Gastrocnemius medialis (tissue), 4 donors: ENCODE measurements around the gene ADAMTS10. TPM values are rescaled to one million over a fixed set of nuclear protein-coding genes. Genes with fewer than 3 reads are reported as not detected.
"Not testable (repeated sequence)": the region's sequence is repeated elsewhere in the genome, so short reads cannot be mapped to it uniquely, and the experiment has no call there.

Experiments used
- ATAC-seq, 2 donors: fragments of 150-250 bp; one replicate each; pipeline ENCODE4 v1.9.1; 2016
- DNase-seq, 2 donors: peaks; one replicate each; pipeline ENCODE4 v3.0.0-alpha.2; 2019
- H3K27ac ChIP-seq, 4 donors: fragments of 200-600 bp; sonication (generic); 1 replicate in 1 of 4; 2 replicates in 3 of 4; pipeline ENCODE4 v1.5.1; 2016 to 2018; ENCODE audit warnings: mild to moderate bottlenecking in 2 of 4, moderate library complexity in 1 of 4
- H3K27me3 ChIP-seq, 3 donors: fragments of 200-600 bp; sonication (generic) in 2 of 3; 1 replicate in 1 of 3; 2 replicates in 2 of 3; pipeline versions ENCODE4 v1.5.1 to v1.6.0; 2016 to 2019; ENCODE audit warnings: mild to moderate bottlenecking in 1 of 3, moderate library complexity in 1 of 3
- H3K36me3 ChIP-seq, 2 donors: fragments of 200-600 bp; sonication (generic) in 1 of 2; one replicate each; pipeline ENCODE4 v1.5.1; 2017 to 2018
- H3K4me1 ChIP-seq, 2 donors: fragments of 200-600 bp; sonication (generic) in 1 of 2; one replicate each; pipeline ENCODE4 v1.5.1; 2016 to 2017; ENCODE audit warnings: mild to moderate bottlenecking in 2 of 2
- H3K4me3 ChIP-seq, 4 donors: fragments of 200-600 bp; sonication (generic) in 3 of 4; 1 replicate in 1 of 4; 2 replicates in 3 of 4; pipeline ENCODE4 v1.5.1; 2016 to 2019; ENCODE audit warnings: mild to moderate bottlenecking in 2 of 4
- H3K9me3 ChIP-seq, 3 donors: fragments of 200-600 bp; sonication (generic) in 2 of 3; 1 replicate in 1 of 3; 2 replicates in 2 of 3; pipeline ENCODE4 v1.5.1; 2016 to 2019
- POLR2A ChIP-seq, 2 donors: fragments of 450-650 bp; IDR thresholded peaks; one replicate each; pipeline ENCODE4 v1.6.1; 2017; ENCODE audit warnings: antibody characterized with exemption in 2 of 2, mild to moderate bottlenecking in 2 of 2, moderate library complexity in 2 of 2
- in situ Hi-C, 4 donors: fragments of 200-750 bp; cut with MboI; loops; one replicate each; pipeline versions ENCODE4 v1.15.0 to v1.8.0; 2017; ENCODE audit warnings: low sequenced_read_pairs in 4 of 4
- intact Hi-C: fragments of 100-400 bp; cut with DNase I; formaldehyde crosslinking; loops from one replicate; pipeline ENCODE4 v1.15.1; 2023; ENCODE audit warnings: low total_unique reads
- total RNA-seq, 4 donors: library from RNA; depleted of rRNA; stranded (reverse); fragments of >200 nt; gene quantifications; one replicate each; pipeline versions ENCODE4 v1.1.0 to v1.2.3, GENCODE V29; 2016
- TF ChIP-seq, protein P1 (sequence below), 5 experiments: fragments of 450-650 bp in 3 of 5; fragments of 200-600 bp in 2 of 5; sonication (generic) in 2 of 5; IDR thresholded peaks in 4 of 5; conservative IDR thresholded peaks in 1 of 5; 1 replicate in 4 of 5; 2 replicates in 1 of 5; pipeline ENCODE4 v1.5.1; 2016 to 2019; ENCODE audit warnings: antibody characterized with exemption in 5 of 5, mild to moderate bottlenecking in 3 of 5, moderate library complexity in 3 of 5

Gene ADAMTS10
- total RNA-seq, 4 donors from 2014 or later = 2.2 to 7.7 (median 3.6) TPM

GRCh38 chr19:8566855-8567254 lies 43.7 kb downstream of the ADAMTS10 start:
- Histone ChIP-seq H3K27me3 (no peaks in the 10 kb centered on the region), H3K4me1 (no peaks in the 10 kb centered on the region), H3K9me3 (no peaks in the 10 kb centered on the region), H3K4me3 (no peak overlapping the region), H3K36me3 (no peaks in the 10 kb centered on the region), H3K27ac (no peak overlapping the region)
- in situ Hi-C loops (no loop called here), intact Hi-C loops (no loop called here)
- TF ChIP-seq, protein P1, sequence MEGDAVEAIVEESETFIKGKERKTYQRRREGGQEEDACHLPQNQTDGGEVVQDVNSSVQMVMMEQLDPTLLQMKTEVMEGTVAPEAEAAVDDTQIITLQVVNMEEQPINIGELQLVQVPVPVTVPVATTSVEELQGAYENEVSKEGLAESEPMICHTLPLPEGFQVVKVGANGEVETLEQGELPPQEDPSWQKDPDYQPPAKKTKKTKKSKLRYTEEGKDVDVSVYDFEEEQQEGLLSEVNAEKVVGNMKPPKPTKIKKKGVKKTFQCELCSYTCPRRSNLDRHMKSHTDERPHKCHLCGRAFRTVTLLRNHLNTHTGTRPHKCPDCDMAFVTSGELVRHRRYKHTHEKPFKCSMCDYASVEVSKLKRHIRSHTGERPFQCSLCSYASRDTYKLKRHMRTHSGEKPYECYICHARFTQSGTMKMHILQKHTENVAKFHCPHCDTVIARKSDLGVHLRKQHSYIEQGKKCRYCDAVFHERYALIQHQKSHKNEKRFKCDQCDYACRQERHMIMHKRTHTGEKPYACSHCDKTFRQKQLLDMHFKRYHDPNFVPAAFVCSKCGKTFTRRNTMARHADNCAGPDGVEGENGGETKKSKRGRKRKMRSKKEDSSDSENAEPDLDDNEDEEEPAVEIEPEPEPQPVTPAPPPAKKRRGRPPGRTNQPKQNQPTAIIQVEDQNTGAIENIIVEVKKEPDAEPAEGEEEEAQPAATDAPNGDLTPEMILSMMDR (IDR thresholded peaks at IDR 0.05 in 4 of 5, conservative IDR thresholded peaks at IDR 0.05 in 1 of 5) = no peak
- no peak for TF ChIP-seq POLR2A (IDR thresholded peaks at IDR 0.05)
- no peak for DNase-seq
- ATAC-seq = no peak

DNA sequence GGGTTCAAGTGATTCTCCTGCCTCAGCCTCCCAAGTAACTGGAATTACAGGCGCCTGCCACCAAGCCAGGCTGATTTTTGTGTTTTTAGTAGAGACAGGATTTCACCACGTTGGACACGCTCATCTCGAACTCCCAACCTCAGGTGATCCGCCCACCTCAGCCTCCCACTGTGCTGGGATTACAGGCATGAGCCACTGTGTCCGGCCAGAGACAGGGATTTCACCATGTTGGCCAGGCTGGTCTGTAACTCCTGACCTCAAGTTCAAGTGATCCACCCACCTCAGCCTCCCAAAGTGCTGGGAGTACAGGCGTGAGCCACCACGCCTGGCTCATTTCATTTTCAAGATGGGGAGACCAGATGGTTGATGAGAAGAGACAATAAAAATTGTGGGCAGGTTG lies 45.6 kb downstream of the ADAMTS10 start:
- H3K27ac ChIP-seq, H3K9me3 ChIP-seq, H3K4me3 ChIP-seq, DNase-seq, H3K4me1 ChIP-seq, ATAC-seq, in situ Hi-C loops, intact Hi-C loops, H3K27me3 ChIP-seq, H3K36me3 ChIP-seq: not testable (repeated sequence)

DNA sequence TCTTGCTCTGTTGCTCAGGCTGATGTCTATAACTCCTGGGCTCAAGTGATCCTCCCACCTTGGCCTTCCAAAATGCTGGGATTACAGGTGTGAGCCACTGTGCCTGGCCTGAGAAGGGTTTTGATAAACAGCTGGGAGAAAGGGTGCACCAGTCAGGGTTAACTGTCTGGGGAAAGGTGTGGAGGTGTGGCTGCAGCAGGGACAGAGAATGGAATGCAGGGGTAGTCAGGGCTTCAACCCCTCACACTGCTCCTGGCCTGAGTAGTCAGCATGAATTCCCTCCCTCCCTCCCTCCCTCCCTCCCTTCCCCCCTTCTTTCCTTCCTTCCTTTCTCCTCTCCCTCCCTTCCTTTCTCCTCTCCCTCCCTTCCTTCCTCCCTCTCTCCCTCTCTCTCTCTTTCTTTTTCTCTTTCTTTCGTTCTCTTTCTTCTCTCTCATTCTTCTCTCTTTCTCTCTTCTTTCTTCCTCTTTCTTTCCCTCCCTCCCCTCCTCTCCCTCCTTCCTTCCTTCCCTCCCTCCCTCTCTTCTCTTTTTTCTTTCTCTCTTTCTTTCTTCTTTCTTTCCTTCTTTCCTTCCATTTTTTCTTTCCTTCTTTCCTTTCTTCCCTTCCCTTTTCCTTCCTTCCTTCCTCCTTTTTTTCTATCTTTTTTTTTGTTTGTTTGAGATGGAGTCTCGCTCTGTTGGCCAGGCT lies 49.3 kb downstream of the ADAMTS10 start:
- no peak overlapping the region for H3K27ac ChIP-seq
- H3K36me3 ChIP-seq = no peaks in the 10 kb centered on the region
- no peak for TF ChIP-seq POLR2A (IDR thresholded peaks at IDR 0.05)
- TF ChIP-seq, protein P1 (IDR thresholded peaks at IDR 0.05 in 4 of 5, conservative IDR thresholded peaks at IDR 0.05 in 1 of 5) = no peak
- DNase-seq (no peak), ATAC-seq (no peak)
- no peaks in the 10 kb centered on the region for H3K4me1 ChIP-seq
- H3K4me3 ChIP-seq = no peak overlapping the region
- intact Hi-C loops = no loop called here
- no peaks in the 10 kb centered on the region for H3K9me3 ChIP-seq
- in situ Hi-C loops = no loop called here
- H3K27me3 ChIP-seq = no peaks in the 10 kb centered on the region

GRCh38 chr19:8558325-8558724 lies 52.2 kb downstream of the ADAMTS10 start:
- H3K4me3 ChIP-seq = no peak overlapping the region
- H3K4me1 ChIP-seq = no peaks in the 10 kb centered on the region
- no peaks in the 10 kb centered on the region for H3K9me3 ChIP-seq
- ATAC-seq = no peak
- in situ Hi-C loops = no loop called here
- TF ChIP-seq, protein P1 (IDR thresholded peaks at IDR 0.05 in 4 of 5, conservative IDR thresholded peaks at IDR 0.05 in 1 of 5) = no peak
- TF ChIP-seq POLR2A (IDR thresholded peaks at IDR 0.05) = no peak
- intact Hi-C loops = no loop called here
- no peak overlapping the region for H3K27ac ChIP-seq
- no peaks in the 10 kb centered on the region for H3K27me3 ChIP-seq
- no peak for DNase-seq
- no peaks in the 10 kb centered on the region for H3K36me3 ChIP-seq

GRCh38 chr19:8557642-8558238 lies 52.8 kb downstream of the ADAMTS10 start:
- TF ChIP-seq POLR2A (IDR thresholded peaks at IDR 0.05) = no peak
- TF ChIP-seq, protein P1 (IDR thresholded peaks at IDR 0.05 in 4 of 5, conservative IDR thresholded peaks at IDR 0.05 in 1 of 5) = no peak
- no peaks in the 10 kb centered on the region for H3K9me3 ChIP-seq
- no peak overlapping the region for H3K27ac ChIP-seq
- no peaks in the 10 kb centered on the region for H3K27me3 ChIP-seq
- DNase-seq (no peak), ATAC-seq (no peak)
- intact Hi-C loops = no loop called here
- H3K36me3 ChIP-seq = no peaks in the 10 kb centered on the region
- no peak overlapping the region for H3K4me3 ChIP-seq
- in situ Hi-C loops = no loop called here
- H3K4me1 ChIP-seq = no peaks in the 10 kb centered on the region

DNA sequence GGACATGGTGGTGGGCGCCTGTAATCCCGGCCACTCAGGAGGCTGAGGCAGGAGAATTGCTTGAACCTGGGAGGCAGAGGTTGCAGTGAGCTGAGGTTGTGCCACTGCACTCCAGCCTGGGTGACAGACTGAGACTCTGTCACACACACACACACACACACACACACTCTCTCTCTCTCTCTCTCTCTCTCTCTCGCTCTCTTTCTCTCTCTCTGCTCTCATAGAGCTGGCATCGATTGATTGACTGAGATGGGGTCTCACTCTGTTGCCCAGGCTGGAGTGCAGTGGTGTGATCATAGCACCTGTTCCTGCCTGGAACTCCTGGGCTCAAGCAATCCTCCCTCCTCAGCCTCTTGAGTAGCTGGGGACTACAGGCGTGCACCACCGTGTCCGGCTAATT lies 56.8 kb downstream of the ADAMTS10 start:
- intact Hi-C loops, H3K27ac ChIP-seq, in situ Hi-C loops: not testable (repeated sequence)

More for the DNA sequence above, 56.8 kb downstream of the ADAMTS10 start:
- H3K36me3 ChIP-seq, H3K4me1 ChIP-seq, H3K27me3 ChIP-seq, ATAC-seq, DNase-seq, H3K4me3 ChIP-seq, H3K9me3 ChIP-seq: not testable (repeated sequence)
